Activated CD8-positive, alpha-beta T cell treated with anti-CD3 and anti-CD28 coated beads for 36 hours (primary cell): ENCODE measurements around the gene FBN2. TPM values are rescaled to one million over a fixed set of nuclear protein-coding genes. Genes with fewer than 3 reads are reported as not detected.

Experiments
- ATAC-seq: fragments of 200-7000 bp; cut with Tn5 transposase; one replicate; pipeline ENCODE4 v1.10.0; 2021; ENCODE audit warnings: mild to moderate bottlenecking, moderate library complexity
- CTCF ChIA-PET: fragments of 350-600 bp; sonication (Branson Sonifier 250); formaldehyde crosslinking; loops from one replicate; lab custom pipeline; 2021; ENCODE audit warnings: antibody characterized with exemption; lab: Charles Lee
- POLR2A ChIA-PET: fragments of 350-600 bp; sonication (Branson Sonifier 250); formaldehyde crosslinking; loops from one replicate; lab custom pipeline; 2021; ENCODE audit warnings: antibody characterized with exemption; lab: Charles Lee
- DNase-seq: peaks from one replicate; pipeline ENCODE4 v3.0.0-alpha.2; 2020
- H3K27ac Mint-ChIP-seq: one replicate; pipeline ENCODE4 v1.8.0; 2021; ENCODE audit warnings: mild to moderate bottlenecking, mixed read lengths
- H3K27me3 Mint-ChIP-seq: one replicate; pipeline ENCODE4 v1.8.0; 2021; ENCODE audit warnings: mixed read lengths
- H3K36me3 Mint-ChIP-seq: one replicate; pipeline ENCODE4 v1.8.0; 2021; ENCODE audit warnings: low read depth, mixed read lengths
- H3K4me1 Mint-ChIP-seq: one replicate; pipeline ENCODE4 v1.8.0; 2021; ENCODE audit warnings: low read depth, mixed read lengths
- H3K4me3 Mint-ChIP-seq: one replicate; pipeline ENCODE4 v1.8.0; 2021; ENCODE audit warnings: mild to moderate bottlenecking, moderate library complexity, mixed read lengths
- H3K9me3 Mint-ChIP-seq: one replicate; pipeline ENCODE4 v1.8.0; 2021; ENCODE audit warnings: mixed read lengths
- intact Hi-C: fragments of 100-400 bp; cut with micrococcal nuclease; formaldehyde crosslinking; loops from one replicate; pipeline ENCODE4 v1.10.0; 2022
- total RNA-seq, 2 experiments: library from RNA; stranded (reverse); gene quantifications; one replicate each; pipeline ENCODE4 v1.2.3, GENCODE V29; 2021
- TF ChIP-seq, protein P1 (sequence below): fragments of 200-600 bp; IDR thresholded peaks from one replicate; pipeline ENCODE4 v1.8.0; 2022; ENCODE audit warnings: antibody characterized with exemption, mild to moderate bottlenecking

The FBN2 gene
- total RNA-seq, 2 experiments from 2014 or later: not detected

DNA sequence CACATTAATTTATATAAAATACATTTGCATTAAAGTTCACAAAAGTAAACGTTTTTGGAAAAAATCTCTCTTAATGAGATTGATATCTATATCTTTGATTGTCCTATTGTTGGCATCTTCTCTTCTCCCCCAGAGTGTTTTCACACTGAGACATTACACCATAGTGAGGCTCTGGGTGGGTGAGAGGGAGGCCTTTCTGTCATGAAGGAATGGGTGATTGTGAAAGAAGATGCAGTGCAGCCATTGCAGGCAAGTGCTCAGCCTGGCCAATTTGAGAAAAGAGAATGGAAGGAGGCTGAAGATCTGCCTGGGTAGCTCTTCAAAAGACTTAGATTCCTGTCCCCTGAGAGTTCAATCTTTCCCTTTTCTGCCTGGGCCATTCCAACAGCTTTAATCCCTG lies 313.7 kb downstream of the FBN2 start:
- no peak for DNase-seq
- intact Hi-C loops: no loop called here
- Mint-ChIP-seq H3K27ac (no peak overlapping the region), H3K36me3 (no peaks in the 10 kb centered on the region), H3K9me3 (no peaks in the 10 kb centered on the region), H3K4me3 (no peak overlapping the region), H3K4me1 (peaks cover 2% of the 10 kb centered on the region), H3K27me3 (peaks cover 10% of the 10 kb centered on the region)
- TF ChIP-seq, protein P1, sequence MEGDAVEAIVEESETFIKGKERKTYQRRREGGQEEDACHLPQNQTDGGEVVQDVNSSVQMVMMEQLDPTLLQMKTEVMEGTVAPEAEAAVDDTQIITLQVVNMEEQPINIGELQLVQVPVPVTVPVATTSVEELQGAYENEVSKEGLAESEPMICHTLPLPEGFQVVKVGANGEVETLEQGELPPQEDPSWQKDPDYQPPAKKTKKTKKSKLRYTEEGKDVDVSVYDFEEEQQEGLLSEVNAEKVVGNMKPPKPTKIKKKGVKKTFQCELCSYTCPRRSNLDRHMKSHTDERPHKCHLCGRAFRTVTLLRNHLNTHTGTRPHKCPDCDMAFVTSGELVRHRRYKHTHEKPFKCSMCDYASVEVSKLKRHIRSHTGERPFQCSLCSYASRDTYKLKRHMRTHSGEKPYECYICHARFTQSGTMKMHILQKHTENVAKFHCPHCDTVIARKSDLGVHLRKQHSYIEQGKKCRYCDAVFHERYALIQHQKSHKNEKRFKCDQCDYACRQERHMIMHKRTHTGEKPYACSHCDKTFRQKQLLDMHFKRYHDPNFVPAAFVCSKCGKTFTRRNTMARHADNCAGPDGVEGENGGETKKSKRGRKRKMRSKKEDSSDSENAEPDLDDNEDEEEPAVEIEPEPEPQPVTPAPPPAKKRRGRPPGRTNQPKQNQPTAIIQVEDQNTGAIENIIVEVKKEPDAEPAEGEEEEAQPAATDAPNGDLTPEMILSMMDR: no peak
- ATAC-seq: no peak
- POLR2A ChIA-PET: no interaction called here
- CTCF ChIA-PET: no interaction called here

GRCh38 chr5:128220841-128221240 lies 317.2 kb downstream of the FBN2 start:
- H3K4me3 Mint-ChIP-seq: no peak overlapping the region
- H3K36me3 Mint-ChIP-seq: no peaks in the 10 kb centered on the region
- TF ChIP-seq, protein P1: no peak
- POLR2A ChIA-PET: no interaction called here
- no peak overlapping the region for H3K27ac Mint-ChIP-seq
- H3K4me1 Mint-ChIP-seq: no peaks in the 10 kb centered on the region
- ATAC-seq: no peak
- H3K9me3 Mint-ChIP-seq: no peaks in the 10 kb centered on the region
- CTCF ChIA-PET: no interaction called here
- DNase-seq: no peak
- H3K27me3 Mint-ChIP-seq: peaks cover 10% of the 10 kb centered on the region
- intact Hi-C loops: no loop called here

- H3K27ac Mint-ChIP-seq: no peak overlapping the region
Measured at GRCh38 chr5:128216860-128217531, 321.0 kb downstream of the FBN2 start.

GRCh38 chr5:128216285-128216684 lies 321.8 kb downstream of the FBN2 start:
- POLR2A ChIA-PET: no interaction called here
- intact Hi-C loops: loop anchor here (5.0 to 10.0 kb wide), 3 partner anchors 281 to 1549 kb away; no protein-coding TSS in a partner anchor
- no peaks in the 10 kb centered on the region for H3K36me3 Mint-ChIP-seq
- ATAC-seq: no peak
- H3K4me1 Mint-ChIP-seq: no peaks in the 10 kb centered on the region
- TF ChIP-seq, protein P1: no peak
- peaks cover 5% of the 10 kb centered on the region for H3K27me3 Mint-ChIP-seq
- DNase-seq: no peak
- CTCF ChIA-PET: no interaction called here
- no peaks in the 10 kb centered on the region for H3K9me3 Mint-ChIP-seq
- H3K27ac Mint-ChIP-seq: no peak overlapping the region
- H3K4me3 Mint-ChIP-seq: no peak overlapping the region

More at GRCh38 chr5:128216860-128217531, 321.0 kb downstream of the FBN2 start:
- intact Hi-C loops: loop anchor here (5.0 to 10.0 kb wide), 3 partner anchors 280 to 1548 kb away; no protein-coding TSS in a partner anchor
- ChIA-PET POLR2A (no interaction called here), CTCF (no interaction called here)
- H3K4me3 Mint-ChIP-seq: no peak overlapping the region
- TF ChIP-seq, protein P1: no peak
- ATAC-seq (no peak), DNase-seq (no peak)
- H3K4me1 Mint-ChIP-seq: no peaks in the 10 kb centered on the region
- H3K36me3 Mint-ChIP-seq: no peaks in the 10 kb centered on the region
- H3K27me3 Mint-ChIP-seq: peaks cover 6% of the 10 kb centered on the region
- no peaks in the 10 kb centered on the region for H3K9me3 Mint-ChIP-seq

GRCh38 chr5:128213833-128214232 lies 324.2 kb downstream of the FBN2 start:
- no peak for ATAC-seq
- DNase-seq: no peak
- CTCF ChIA-PET: interaction anchor here (0.9 to 3.0 kb wide), 4 partner anchors 285 to 650 kb away, joined by 3 to 22 read pairs (median 4); no protein-coding TSS in a partner anchor
- TF ChIP-seq, protein P1: no peak
- POLR2A ChIA-PET: no interaction called here
- Mint-ChIP-seq H3K27me3 (peaks cover 2% of the 10 kb centered on the region), H3K27ac (no peak overlapping the region), H3K4me3 (no peak overlapping the region), H3K9me3 (no peaks in the 10 kb centered on the region), H3K36me3 (no peaks in the 10 kb centered on the region), H3K4me1 (no peaks in the 10 kb centered on the region)
- intact Hi-C loops: loop anchor here (1.0 to 10.0 kb wide), 3 partner anchors 461 to 1551 kb away; no protein-coding TSS in a partner anchor
